SK-N-MC (cell line): ENCODE data around the gene CLSTN1.

Source experiments
- DNase-seq: peaks from one replicate; pipeline ENCODE4 v3.0.0-alpha.2; 2011; ENCODE audit warnings: low read depth, low spot score
- H3K27ac ChIP-seq: fragments of 200-600 bp; sonication (generic); 2 replicates; pipeline ENCODE4 v1.5.1; 2016; ENCODE audit warnings: mixed run types
- H3K36me3 ChIP-seq: fragments of 200-600 bp; sonication (generic); 2 replicates; pipeline ENCODE4 v1.6.1; 2017; ENCODE audit warnings: antibody characterized with exemption, low read length, mixed read lengths; ENCODE audit not compliant: insufficient read depth
- H3K4me3 ChIP-seq: fragments of 200-600 bp; sonication (generic); 2 replicates; pipeline ENCODE4 v1.5.1; 2016
- H3K9ac ChIP-seq: fragments of 200-600 bp; sonication (generic); 2 replicates; pipeline ENCODE4 v1.8.0; 2017; ENCODE audit warnings: mixed run types, mixed read lengths; ENCODE audit not compliant: insufficient read length
- H3K9me3 ChIP-seq: fragments of 200-600 bp; sonication (generic); 2 replicates; pipeline ENCODE4 v1.6.1; 2017; ENCODE audit warnings: low read depth, mild to moderate bottlenecking, antibody characterized with exemption, low read length, moderate library complexity, mixed read lengths
- EZH2 ChIP-seq: fragments of 200-600 bp; sonication (generic); IDR thresholded peaks from one replicate; pipeline ENCODE4 v1.6.1; 2017; ENCODE audit warnings: antibody characterized with exemption
- FOXP2 ChIP-seq: optimal IDR thresholded peaks from 2 replicates; pipeline ENCODE3; 2011; ENCODE audit warnings: mild to moderate bottlenecking, moderate library complexity; ENCODE audit not compliant: insufficient read depth; ENCODE audit errors: extremely low read length, control extremely low read depth
- POLR2AphosphoS5 ChIP-seq: IDR thresholded peaks from 2 replicates; pipeline ENCODE4 v1.6.1; 2012; ENCODE audit warnings: mild to moderate bottlenecking, low read depth, low read length, borderline replicate concordance

CLSTN1 gene

DNA sequence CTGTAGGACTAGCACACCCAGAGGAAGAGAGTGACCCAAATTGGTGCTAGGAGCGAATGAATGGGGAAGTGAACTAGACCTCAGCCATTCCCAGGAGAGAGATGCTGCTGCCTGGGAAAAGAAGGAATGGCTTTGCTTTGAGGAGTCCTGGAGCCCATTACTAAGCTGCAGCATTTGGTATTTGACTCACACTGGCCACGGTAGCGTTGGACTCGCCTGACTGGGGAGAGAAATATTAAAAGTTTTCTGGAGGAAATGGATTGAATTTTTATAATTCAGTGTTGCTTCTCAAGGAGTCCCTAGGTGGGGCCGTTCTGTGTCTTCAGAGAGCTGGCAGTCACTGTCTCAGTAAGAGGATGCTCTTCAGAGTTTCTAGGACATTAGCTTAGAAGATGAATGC lies 132.1 kb downstream of the CLSTN1 start:
- Histone ChIP-seq H3K4me3 (no peak overlapping the region), H3K36me3 (no peaks in the 10 kb centered on the region), H3K9me3 (no peaks in the 10 kb centered on the region), H3K27ac (no peak overlapping the region), H3K9ac (no peak overlapping the region)
- TF ChIP-seq POLR2AphosphoS5 (no peak), EZH2 (no peak), FOXP2 (no peak)
- DNase-seq = no peak

DNA sequence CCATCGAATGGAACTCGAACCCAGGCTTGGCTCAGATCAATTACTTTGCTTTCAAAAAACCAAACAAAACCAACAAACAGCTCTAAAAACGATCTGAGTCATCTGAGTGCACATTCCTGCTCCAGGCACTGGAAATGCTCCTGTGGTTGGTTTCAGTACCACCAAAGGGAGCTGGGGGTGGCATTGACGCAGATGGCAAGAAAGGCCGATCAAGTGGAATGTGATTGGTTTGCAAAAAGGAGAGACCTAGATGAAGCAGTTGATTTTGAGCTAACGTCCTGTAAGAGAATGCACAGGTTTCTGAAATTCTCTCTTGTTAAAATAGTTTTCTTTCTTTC lies 132.7 kb downstream of the CLSTN1 start:
- no peak for DNase-seq
- Histone ChIP-seq H3K9me3 (no peaks in the 10 kb centered on the region), H3K4me3 (no peak overlapping the region), H3K27ac (no peak overlapping the region), H3K36me3 (no peaks in the 10 kb centered on the region), H3K9ac (no peak overlapping the region)
- TF ChIP-seq FOXP2 (no peak), POLR2AphosphoS5 (no peak), EZH2 (no peak)

- Histone ChIP-seq H3K9me3 (no peaks in the 10 kb centered on the region), H3K9ac (no peak overlapping the region), H3K36me3 (no peaks in the 10 kb centered on the region), H3K27ac (no peak overlapping the region), H3K4me3 (no peak overlapping the region)
- TF ChIP-seq FOXP2 = no peak
- TF ChIP-seq POLR2AphosphoS5 = no peak
- DNase-seq = no peak
Measured at GRCh38 chr1:9690440-9691107, 133.2 kb downstream of the CLSTN1 start.

GRCh38 chr1:9689971-9690381 lies 133.8 kb downstream of the CLSTN1 start:
- Histone ChIP-seq H3K9ac (no peak overlapping the region), H3K27ac (no peak overlapping the region)
- no peak for TF ChIP-seq FOXP2
- no peak for TF ChIP-seq EZH2
- TF ChIP-seq POLR2AphosphoS5 = no peak

GRCh38 chr1:9689011-9689706 lies 134.6 kb downstream of the CLSTN1 start:
- peak; percentile 23; the same call in 1 of the 2 replicates for TF ChIP-seq POLR2AphosphoS5
- TF ChIP-seq FOXP2 = no peak
- no peaks in the 10 kb centered on the region for H3K9me3 ChIP-seq
- H3K27ac ChIP-seq = no peak overlapping the region
- DNase-seq = no peak
- H3K9ac ChIP-seq = peak overlapping the region; percentile 70
- H3K36me3 ChIP-seq = no peaks in the 10 kb centered on the region
- H3K4me3 ChIP-seq = peak overlapping the region; percentile 77

More at GRCh38 chr1:9689971-9690381, 133.8 kb downstream of the CLSTN1 start:
- Histone ChIP-seq H3K4me3 (peak overlapping the region; percentile 72), H3K36me3 (no peaks in the 10 kb centered on the region), H3K9me3 (no peaks in the 10 kb centered on the region)
- no peak for DNase-seq

- H3K27ac ChIP-seq = no peak overlapping the region
- H3K9ac ChIP-seq = peak overlapping the region; percentile 70
Measured at GRCh38 chr1:9688599-9688998, 135.2 kb downstream of the CLSTN1 start.

DNA sequence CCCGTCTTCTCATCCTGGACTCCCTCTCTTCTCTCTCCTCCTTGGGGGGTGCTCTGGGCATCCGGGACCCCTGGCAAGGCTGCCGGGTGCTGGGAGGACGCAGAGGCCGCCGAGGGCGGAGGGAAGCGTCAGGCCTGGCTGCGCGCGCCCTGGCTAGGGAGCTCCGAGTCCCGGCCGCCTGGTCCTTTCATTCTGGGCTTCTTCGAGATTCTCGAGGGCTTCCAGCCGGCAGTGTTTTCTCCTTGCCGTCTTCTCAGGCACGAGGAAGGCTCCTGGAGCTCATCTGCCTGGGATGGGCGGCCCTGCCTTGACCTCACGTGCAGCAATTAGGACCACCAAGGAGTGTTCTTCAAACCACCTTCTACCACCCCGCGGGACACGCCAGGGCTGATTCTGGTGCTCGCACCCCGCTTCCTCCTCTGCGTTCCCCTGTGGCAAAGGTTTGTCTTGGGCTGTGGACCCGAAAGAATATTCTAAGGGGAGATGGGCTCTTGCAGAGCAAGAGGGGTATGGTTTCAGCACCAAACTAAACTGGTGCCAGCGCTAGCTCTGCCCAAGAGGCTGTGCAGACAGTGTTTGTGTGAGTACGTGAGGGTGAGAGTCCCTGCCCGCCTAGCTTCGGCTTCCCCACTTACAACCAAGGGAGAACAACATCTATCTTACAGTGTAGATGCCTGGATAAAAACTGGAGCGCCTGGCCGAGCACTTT lies 135.7 kb downstream of the CLSTN1 start:
- H3K27ac ChIP-seq = no peak overlapping the region
- no peaks in the 10 kb centered on the region for H3K9me3 ChIP-seq
- peak overlapping the region; percentile 76 for H3K4me3 ChIP-seq
- DNase-seq = no peak
- TF ChIP-seq POLR2AphosphoS5 (no peak), EZH2 (no peak), FOXP2 (no peak)
- H3K36me3 ChIP-seq = no peaks in the 10 kb centered on the region
- H3K9ac ChIP-seq = no peak overlapping the region

More at GRCh38 chr1:9688599-9688998, 135.2 kb downstream of the CLSTN1 start:
- Histone ChIP-seq H3K4me3 (peak overlapping the region; percentile 77), H3K9me3 (no peaks in the 10 kb centered on the region), H3K36me3 (no peaks in the 10 kb centered on the region)
- no peak for DNase-seq
- no peak for TF ChIP-seq FOXP2
- TF ChIP-seq EZH2 = no peak
- no peak for TF ChIP-seq POLR2AphosphoS5

DNA sequence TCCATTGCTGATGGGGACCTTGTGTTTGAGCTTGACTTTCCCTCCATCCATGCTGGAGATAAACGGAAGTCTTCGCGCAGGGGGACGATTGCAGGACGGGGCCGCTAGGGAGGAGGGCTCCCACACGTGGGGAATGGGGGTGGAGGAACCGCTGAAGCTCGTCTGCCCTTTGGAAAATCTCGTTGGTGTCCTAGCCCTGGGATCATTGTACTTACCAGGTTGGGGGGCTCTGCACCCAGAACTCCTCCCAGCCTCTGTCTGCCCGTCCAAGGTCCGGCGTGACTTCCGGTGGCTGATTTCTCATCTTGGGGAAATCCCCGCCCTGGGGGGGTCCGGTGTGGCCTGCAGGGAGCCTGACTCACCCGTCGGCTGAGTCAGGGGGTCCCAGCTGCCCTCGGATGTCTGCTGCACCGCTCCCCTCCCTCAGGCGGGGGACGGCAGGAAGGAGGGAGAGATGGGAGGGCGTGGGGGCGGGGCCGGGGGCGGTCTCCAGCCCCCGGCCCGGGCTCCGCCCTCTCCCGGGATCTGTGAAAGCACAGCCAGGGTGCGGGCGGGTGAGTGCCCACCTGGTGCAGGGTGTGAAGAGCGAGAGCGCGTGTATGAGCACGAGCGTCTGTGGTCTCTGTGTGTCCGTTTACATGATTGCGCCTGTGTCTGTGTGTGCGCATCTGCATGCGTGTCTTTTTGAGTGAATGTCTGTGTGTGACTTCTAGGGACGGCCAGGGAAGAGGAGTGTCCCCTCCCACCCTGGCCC lies 136.5 kb downstream of the CLSTN1 start:
- TF ChIP-seq POLR2AphosphoS5 (no peak), FOXP2 (no peak), EZH2 (no peak)
- H3K9me3 ChIP-seq = no peaks in the 10 kb centered on the region
- no peak overlapping the region for H3K27ac ChIP-seq
- peak overlapping the region; percentile 76 for H3K4me3 ChIP-seq
- no peaks in the 10 kb centered on the region for H3K36me3 ChIP-seq
- no peak for DNase-seq
- no peak overlapping the region for H3K9ac ChIP-seq
